ENCODE results near the gene CDSN. TPM values are rescaled to one million over a fixed set of nuclear protein-coding genes. Genes with fewer than 3 reads are reported as not detected.

The CDSN gene
- total RNA-seq, 1 donor from 2014 or later, result not detected

DNA sequence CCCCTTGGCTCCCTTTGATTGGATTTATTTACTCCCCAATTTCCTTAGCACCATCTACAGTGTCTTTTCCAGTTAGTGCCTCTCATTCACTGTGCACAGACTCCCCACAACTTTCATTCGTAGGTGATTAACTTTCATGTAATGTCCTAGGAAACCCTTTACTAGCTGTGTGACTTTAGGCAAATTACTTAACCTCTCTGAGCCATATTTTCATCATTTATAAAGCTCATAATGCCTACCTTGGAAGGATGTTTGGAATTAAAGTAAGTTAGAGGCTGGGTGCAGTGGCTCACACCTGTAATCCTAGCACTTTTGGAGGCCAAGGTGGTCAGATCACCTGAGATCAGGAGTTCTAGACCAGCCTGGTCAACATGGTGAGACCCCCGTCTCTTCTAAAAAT is 28.0 kb downstream of the CDSN start:
- H3K4me1 Mint-ChIP-seq, result peaks cover 9% of the 10 kb centered on the region
- H3K4me3 Mint-ChIP-seq, result no peak overlapping the region
- no peak for DNase-seq (ENCODE audit: low spot score in 2 of 2, unreplicated experiment in 2 of 2)
- TF ChIP-seq, protein P1, sequence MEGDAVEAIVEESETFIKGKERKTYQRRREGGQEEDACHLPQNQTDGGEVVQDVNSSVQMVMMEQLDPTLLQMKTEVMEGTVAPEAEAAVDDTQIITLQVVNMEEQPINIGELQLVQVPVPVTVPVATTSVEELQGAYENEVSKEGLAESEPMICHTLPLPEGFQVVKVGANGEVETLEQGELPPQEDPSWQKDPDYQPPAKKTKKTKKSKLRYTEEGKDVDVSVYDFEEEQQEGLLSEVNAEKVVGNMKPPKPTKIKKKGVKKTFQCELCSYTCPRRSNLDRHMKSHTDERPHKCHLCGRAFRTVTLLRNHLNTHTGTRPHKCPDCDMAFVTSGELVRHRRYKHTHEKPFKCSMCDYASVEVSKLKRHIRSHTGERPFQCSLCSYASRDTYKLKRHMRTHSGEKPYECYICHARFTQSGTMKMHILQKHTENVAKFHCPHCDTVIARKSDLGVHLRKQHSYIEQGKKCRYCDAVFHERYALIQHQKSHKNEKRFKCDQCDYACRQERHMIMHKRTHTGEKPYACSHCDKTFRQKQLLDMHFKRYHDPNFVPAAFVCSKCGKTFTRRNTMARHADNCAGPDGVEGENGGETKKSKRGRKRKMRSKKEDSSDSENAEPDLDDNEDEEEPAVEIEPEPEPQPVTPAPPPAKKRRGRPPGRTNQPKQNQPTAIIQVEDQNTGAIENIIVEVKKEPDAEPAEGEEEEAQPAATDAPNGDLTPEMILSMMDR (IDR thresholded peaks at IDR 0.05; ENCODE audit: unreplicated experiment), result no peak
- no peaks in the 10 kb centered on the region for H3K36me3 Mint-ChIP-seq
- no peaks in the 10 kb centered on the region for H3K9me3 Mint-ChIP-seq
- H3K27me3 Mint-ChIP-seq (ENCODE audit: low read depth), result no peaks in the 10 kb centered on the region
- no peak overlapping the region for H3K27ac Mint-ChIP-seq

DNA sequence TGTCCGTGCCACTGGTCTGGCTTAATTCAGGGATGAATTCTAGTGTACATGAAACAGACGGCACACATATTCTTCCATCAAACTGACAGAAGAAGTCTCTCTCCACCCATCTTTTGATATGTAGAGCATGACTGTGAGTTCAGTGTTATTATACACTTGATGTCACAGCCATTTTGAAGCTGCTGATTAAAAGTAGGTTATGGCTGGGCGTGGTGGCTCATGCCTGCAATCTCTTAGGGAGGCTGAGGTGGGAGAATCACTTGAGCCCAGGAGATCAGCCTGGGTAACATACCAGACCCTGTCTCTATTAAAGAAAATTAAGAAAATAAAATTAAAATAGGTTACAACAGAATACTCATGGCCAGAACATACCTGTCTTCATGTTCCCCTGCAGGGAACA is 28.6 kb downstream of the CDSN start:
- Mint-ChIP-seq H3K4me3 (no peak overlapping the region), H3K27ac (no peak overlapping the region), H3K4me1 (peaks cover 12% of the 10 kb centered on the region), H3K36me3 (no peaks in the 10 kb centered on the region), H3K27me3 (ENCODE audit: low read depth) (no peaks in the 10 kb centered on the region), H3K9me3 (no peaks in the 10 kb centered on the region)
- no peak for DNase-seq (ENCODE audit: low spot score in 2 of 2, unreplicated experiment in 2 of 2)
- TF ChIP-seq, protein P1 (IDR thresholded peaks at IDR 0.05; ENCODE audit: unreplicated experiment), result no peak

DNA sequence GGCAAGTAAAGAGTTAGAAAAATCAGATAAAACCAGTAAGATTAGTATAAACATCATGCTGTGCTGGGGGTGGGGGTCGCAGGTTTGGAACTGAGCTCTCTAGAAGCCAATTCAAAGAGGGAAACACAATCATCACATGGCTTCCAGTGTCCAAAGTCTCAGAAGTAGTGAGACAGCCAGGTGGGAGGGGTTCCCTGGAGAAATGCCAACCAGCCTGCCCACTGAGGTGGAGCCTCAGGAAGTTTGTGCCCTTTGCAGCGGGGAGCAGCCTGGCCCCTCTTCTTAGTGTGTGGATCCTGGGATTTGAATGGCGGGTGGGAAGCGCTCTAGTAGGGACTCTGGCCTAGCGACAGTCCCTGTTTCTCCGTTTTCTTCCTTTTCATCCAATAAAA is 29.3 kb downstream of the CDSN start:
- H3K4me3 Mint-ChIP-seq, result no peak overlapping the region
- DNase-seq (ENCODE audit: low spot score in 2 of 2, unreplicated experiment in 2 of 2), result no peak
- TF ChIP-seq, protein P1 (IDR thresholded peaks at IDR 0.05; ENCODE audit: unreplicated experiment), result no peak
- no peaks in the 10 kb centered on the region for H3K9me3 Mint-ChIP-seq
- H3K4me1 Mint-ChIP-seq, result peaks cover 9% of the 10 kb centered on the region
- H3K36me3 Mint-ChIP-seq, result no peaks in the 10 kb centered on the region
- H3K27me3 Mint-ChIP-seq (ENCODE audit: low read depth), result no peaks in the 10 kb centered on the region
- no peak overlapping the region for H3K27ac Mint-ChIP-seq

DNA sequence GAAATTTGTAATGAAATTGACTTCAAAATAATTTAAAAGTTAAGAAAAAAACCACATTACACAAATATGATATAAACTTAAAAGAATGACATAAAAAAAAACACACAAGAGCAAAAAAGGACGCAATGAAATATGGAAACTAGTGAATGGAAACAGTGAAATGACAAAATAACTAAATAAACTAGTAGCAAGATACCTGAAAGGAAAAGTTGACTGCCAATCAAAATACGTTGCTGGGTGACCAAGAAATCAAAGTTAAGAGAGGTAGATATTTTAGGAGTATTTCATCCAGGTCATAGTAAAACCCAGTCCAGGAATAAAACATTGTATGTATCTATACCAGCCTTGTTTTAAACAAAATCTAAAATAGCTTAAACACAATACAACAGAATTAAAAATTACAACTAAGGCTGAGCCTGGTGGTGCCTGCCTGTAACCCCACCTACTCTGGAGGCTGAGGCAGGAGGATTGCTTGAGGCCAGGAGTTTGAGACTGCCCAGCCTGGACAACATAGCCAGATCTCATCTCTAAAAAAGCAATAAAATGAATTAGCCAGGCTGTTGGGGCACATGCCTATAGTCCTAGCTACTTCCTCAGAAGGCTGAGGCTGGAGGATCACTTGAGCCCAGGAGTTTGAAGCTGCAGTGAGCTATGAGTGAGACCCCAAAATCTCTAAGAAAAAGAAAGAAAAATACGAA is 29.8 kb downstream of the CDSN start:
- Mint-ChIP-seq H3K4me1 (peaks cover 9% of the 10 kb centered on the region), H3K36me3 (no peaks in the 10 kb centered on the region), H3K27ac (no peak overlapping the region), H3K4me3 (no peak overlapping the region), H3K27me3 (ENCODE audit: low read depth) (no peaks in the 10 kb centered on the region), H3K9me3 (no peaks in the 10 kb centered on the region)
- TF ChIP-seq, protein P1 (IDR thresholded peaks at IDR 0.05; ENCODE audit: unreplicated experiment), result no peak
- DNase-seq (ENCODE audit: low spot score in 2 of 2, unreplicated experiment in 2 of 2), result no peak

DNA sequence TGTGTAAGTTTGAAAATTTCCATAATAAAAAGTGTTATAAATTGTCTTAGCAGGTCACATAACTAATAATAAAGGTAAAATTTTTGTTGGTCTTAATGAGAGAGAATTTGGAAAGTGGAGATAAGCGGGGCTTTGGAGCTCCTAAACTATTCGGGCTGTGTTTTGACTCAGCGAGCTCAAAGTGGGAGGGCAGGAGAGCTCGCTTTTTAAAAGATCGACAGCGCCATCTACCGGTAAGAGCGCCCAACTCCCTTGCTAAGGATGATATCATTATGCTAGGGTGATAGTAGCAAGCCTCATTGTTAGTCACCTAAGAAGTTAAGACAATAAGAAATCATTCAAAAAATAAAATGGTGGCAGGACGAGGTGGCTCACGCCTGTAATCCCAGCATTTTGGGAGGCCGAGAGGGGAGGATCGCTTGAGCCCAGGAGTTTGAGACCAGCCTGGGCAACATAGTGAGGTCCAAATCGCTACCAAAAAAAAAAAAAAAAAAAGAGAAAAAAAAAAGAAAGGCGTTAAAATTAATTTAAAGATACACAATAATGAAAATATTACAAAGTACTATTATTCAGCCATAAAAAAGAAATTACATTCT is 32.7 kb downstream of the CDSN start:
- Mint-ChIP-seq H3K4me1 (peaks cover 9% of the 10 kb centered on the region), H3K27ac (peak overlapping the region; percentile 55), H3K36me3 (no peaks in the 10 kb centered on the region)

More for the DNA sequence above, 32.7 kb downstream of the CDSN start:
- TF ChIP-seq, protein P1 (IDR thresholded peaks at IDR 0.05; ENCODE audit: unreplicated experiment), result peak; percentile 80
- peak; percentile 73 to 86 for DNase-seq (ENCODE audit: low spot score in 2 of 2, unreplicated experiment in 2 of 2)
- no peaks in the 10 kb centered on the region for H3K9me3 Mint-ChIP-seq
- H3K27me3 Mint-ChIP-seq (ENCODE audit: low read depth), result no peaks in the 10 kb centered on the region
- no peak overlapping the region for H3K4me3 Mint-ChIP-seq
